Vagina (tissue), 2 donors: Measurements from ENCODE around the gene HDAC7.

Experiments
- CTCF ChIP-seq, 3 experiments: fragments of 450-650 bp in 2 of 3; fragments of 200-600 bp in 1 of 3; sonication (generic) in 1 of 3; IDR thresholded peaks; one replicate each; pipeline ENCODE4 v1.5.1; 2017 to 2019; ENCODE audit warnings: antibody characterized with exemption in 3 of 3, mild to moderate bottlenecking in 2 of 3, moderate library complexity in 2 of 3
- POLR2A ChIP-seq, 2 donors: fragments of 450-650 bp; IDR thresholded peaks; one replicate each; pipeline ENCODE4 v1.6.1; 2017; ENCODE audit warnings: antibody characterized with exemption in 2 of 2, mild to moderate bottlenecking in 2 of 2, moderate library complexity in 2 of 2
- POLR2AphosphoS5 ChIP-seq, 2 donors: sonication (generic); formaldehyde crosslinking; IDR thresholded peaks; one replicate each; pipeline ENCODE4 v1.9.0; 2017; ENCODE audit warnings: antibody characterized with exemption in 2 of 2, mild to moderate bottlenecking in 2 of 2, low read depth in 1 of 2; ENCODE audit not compliant: insufficient read depth in 1 of 2

GRCh38 chr12:47850153-47851084 lies 30.7 kb upstream of the HDAC7 start:
- no peak for TF ChIP-seq CTCF (IDR thresholded peaks at IDR 0.05)
- TF ChIP-seq POLR2A (IDR thresholded peaks at IDR 0.05) = no peak
- no peak for TF ChIP-seq POLR2AphosphoS5 (IDR thresholded peaks at IDR 0.05; ENCODE audit: insufficient read depth in 1 of 2, low read depth in 1 of 2)
